Measurements from ENCODE around the gene C16orf86. TPM values are rescaled to one million over a fixed set of nuclear protein-coding genes. Genes with fewer than 3 reads are reported as not detected.

The C16orf86 gene, protein sequence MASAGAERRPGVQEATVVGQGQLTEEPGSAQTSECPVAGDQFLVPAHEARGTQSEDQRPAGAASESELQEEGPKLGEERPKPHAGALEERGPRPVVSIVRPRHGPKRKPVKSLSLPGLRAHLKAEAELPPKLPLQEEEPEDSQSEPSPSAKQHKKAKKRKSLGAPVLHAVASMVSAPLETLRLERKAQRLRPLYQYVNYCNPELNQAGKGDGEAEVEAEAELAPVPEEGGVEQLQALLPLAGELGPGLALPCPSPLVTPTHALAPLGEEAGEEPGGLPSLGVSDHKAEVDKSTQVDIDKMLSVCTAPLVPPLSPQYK
- 1 to 10 TPM; 2.3 to 2.5 TPM for total RNA-seq

DNA sequence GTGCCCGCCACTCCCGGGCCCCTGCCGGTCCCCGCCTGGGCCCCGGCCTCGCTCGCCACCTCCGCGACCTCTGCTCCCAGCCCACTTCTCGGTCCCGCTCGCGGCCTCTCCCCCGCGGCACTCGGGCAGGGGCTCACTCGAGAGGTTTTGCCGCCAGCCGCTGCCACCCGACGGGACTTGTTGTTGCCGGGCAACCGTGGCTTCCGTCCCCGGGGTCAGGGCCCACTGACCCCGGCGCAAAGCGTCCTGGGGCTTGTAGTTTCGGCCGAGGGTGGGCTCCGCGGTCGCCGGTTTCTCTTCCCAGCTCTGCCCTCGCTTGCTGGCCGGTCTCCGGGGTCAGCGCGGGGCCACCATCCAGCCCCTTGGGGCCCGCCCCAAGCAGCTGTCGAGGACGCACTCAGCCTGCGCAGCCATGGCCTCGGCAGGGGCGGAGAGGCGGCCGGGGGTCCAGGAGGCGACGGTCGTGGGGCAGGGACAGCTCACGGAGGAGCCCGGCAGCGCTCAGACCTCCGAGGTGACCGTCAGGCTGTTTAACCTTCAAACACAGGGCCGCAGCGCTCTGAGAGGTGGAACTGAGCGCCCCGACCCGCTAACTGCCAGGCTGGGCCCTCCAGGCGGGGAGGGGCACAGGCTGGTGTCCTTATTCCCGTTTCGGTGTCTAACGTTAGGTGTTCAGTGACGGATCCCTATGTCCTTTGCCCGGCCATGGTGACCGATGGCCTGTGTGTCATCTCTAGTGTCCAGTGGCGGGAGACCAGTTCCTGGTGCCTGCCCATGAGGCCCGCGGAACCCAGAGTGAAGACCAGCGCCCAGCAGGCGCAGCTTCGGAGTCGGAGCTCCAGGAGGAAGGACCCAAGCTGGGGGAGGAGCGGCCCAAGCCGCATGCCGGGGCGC is at the start of gene C16orf86, which contains the start of gene ENKD1:
Gene C16orf86, plus strand, starts transcription at position 256 of the 894 bp plus-strand sequence. Its CDS starts 157 bp downstream, at position 413.
Gene ENKD1, minus strand, starts transcription at position 192 of the 894 bp plus-strand sequence. CDS start 308 bp downstream, outside the sequence.
- ChIA-PET CTCF (interaction anchor here (0.6 to 11.3 kb wide), 22 partner anchors 8 to 269 kb away, joined by 3 to 211 read pairs (median 6); partner anchors contain the start of genes ATP6V0D1, CARMIL2, CTCF and GFOD2), POLR2A (interaction anchor here (1.6 to 2.7 kb wide), 2 partner anchors 104 to 119 kb away, joined by 6 to 7 read pairs; partner anchors contain the start of gene CTCF)
- Mint-ChIP-seq H3K4me3 (peak within 1 kb of the TSS; percentile 83), H3K4me1 (ENCODE audit: low read depth) (peaks cover 32% of the 10 kb centered on the region), H3K9me3 (ENCODE audit: insufficient read depth) (no peaks in the 10 kb centered on the region), H3K27me3 (ENCODE audit: low read depth) (no peaks in the 10 kb centered on the region), H3K27ac (peak within 1 kb of the TSS; percentile 83), H3K36me3 (ENCODE audit: low read depth) (no peaks in the 10 kb centered on the region)
- DNase-seq (peak; percentile 88), ATAC-seq (peak; percentile 70)

DNA sequence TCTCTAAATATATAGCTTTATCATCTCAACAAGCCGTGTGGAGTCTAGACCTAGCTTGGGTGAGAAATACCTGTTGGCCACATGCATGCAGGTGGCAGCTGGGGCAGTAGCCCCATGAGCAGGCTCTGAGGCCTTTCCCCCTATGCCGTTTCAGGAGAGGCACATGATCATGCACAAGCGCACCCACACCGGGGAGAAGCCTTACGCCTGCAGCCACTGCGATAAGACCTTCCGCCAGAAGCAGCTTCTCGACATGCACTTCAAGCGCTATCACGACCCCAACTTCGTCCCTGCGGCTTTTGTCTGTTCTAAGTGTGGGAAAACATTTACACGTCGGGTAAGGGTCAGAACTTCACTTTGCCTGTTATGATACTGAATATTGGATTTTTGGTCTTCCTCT is 38.4 kb upstream of the C16orf86 start:
- Mint-ChIP-seq H3K27me3 (ENCODE audit: low read depth) (no peaks in the 10 kb centered on the region), H3K4me1 (ENCODE audit: low read depth) (no peaks in the 10 kb centered on the region), H3K27ac (peak overlapping the region; percentile 36), H3K36me3 (ENCODE audit: low read depth) (peaks cover 57% of the 10 kb centered on the region), H3K4me3 (no peak overlapping the region), H3K9me3 (ENCODE audit: insufficient read depth) (no peaks in the 10 kb centered on the region)
- DNase-seq (no peak), ATAC-seq (no peak)
- CTCF ChIA-PET: interaction anchor here (0.7 to 3.6 kb wide), 3 partner anchors 13 to 81 kb away, joined by 3 to 13 read pairs (median 3); partner anchors contain the start of gene CARMIL2
- POLR2A ChIA-PET: no interaction called here

DNA sequence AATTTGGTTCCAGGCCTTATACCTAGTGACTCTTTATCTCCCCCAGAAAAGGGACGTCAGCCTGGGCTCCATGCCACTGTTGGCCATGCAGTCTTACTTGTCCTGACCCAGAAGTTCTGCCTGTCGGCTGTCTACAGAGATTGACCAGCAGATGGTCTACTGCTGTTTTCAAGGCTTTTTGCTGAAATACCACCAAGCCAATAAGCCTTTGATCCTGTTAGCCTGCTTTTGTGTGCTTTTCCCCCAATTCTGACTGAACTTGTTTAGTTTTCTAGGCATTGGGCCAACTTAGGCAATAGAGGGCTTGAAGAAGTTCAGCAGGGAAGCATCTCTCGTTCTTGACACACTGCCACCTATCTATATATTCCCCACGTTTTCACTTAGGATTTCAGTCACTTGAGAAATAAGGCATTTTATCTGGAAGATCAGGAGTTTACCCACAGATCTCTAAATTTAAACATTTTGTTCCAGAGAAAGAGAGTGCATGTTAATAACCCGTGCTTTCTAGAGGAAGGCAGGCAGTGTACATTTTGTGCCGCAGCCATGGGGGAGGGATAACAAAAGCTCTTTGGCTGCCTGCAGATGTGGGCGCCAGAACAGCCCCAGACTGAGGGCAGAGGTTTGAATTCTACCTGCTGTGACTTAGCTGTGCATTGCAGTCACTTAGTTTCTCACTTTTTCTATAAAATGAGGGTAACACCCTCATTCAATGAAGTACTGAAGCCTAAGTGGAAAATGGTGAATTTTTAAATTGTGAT is 34.0 kb upstream of the C16orf86 start:
- Mint-ChIP-seq H3K27me3 (ENCODE audit: low read depth) (no peaks in the 10 kb centered on the region), H3K27ac (no peak overlapping the region), H3K4me1 (ENCODE audit: low read depth) (no peaks in the 10 kb centered on the region), H3K4me3 (no peak overlapping the region), H3K36me3 (ENCODE audit: low read depth) (peaks cover 50% of the 10 kb centered on the region), H3K9me3 (ENCODE audit: insufficient read depth) (no peaks in the 10 kb centered on the region)
- CTCF ChIA-PET: interaction anchor here (1.4 to 4.9 kb wide), 4 partner anchors 12 to 184 kb away, joined by 4 to 29 read pairs (median 14); partner anchors contain the start of gene CARMIL2
- POLR2A ChIA-PET: interaction anchor here (1.4 kb wide), 1 partner anchor 12 kb away, joined by 3 read pairs; the partner anchor contains the start of gene CARMIL2
- DNase-seq (no peak), ATAC-seq (no peak)

DNA sequence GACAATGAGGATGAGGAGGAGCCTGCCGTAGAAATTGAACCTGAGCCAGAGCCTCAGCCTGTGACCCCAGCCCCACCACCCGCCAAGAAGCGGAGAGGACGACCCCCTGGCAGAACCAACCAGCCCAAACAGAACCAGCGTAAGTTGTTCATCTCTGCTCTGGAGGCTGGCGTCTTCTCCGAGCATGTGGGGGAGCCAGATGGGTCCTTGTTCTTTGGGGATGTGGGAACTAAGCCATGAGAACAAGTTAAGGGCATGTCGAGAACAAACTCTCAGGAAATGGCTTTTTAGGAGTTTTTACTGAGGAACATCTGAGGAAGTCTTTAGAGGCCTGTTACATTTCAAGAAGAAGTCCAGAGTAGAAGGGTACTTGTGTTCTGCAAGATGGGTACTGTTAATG is 29.9 kb upstream of the C16orf86 start:
- Mint-ChIP-seq H3K36me3 (ENCODE audit: low read depth) (peaks cover 46% of the 10 kb centered on the region), H3K9me3 (ENCODE audit: insufficient read depth) (no peaks in the 10 kb centered on the region), H3K4me3 (no peak overlapping the region), H3K27me3 (ENCODE audit: low read depth) (no peaks in the 10 kb centered on the region), H3K27ac (no peak overlapping the region), H3K4me1 (ENCODE audit: low read depth) (no peaks in the 10 kb centered on the region)
- POLR2A ChIA-PET: no interaction called here
- DNase-seq: no peak
- no peak for ATAC-seq
- CTCF ChIA-PET: no interaction called here

DNA sequence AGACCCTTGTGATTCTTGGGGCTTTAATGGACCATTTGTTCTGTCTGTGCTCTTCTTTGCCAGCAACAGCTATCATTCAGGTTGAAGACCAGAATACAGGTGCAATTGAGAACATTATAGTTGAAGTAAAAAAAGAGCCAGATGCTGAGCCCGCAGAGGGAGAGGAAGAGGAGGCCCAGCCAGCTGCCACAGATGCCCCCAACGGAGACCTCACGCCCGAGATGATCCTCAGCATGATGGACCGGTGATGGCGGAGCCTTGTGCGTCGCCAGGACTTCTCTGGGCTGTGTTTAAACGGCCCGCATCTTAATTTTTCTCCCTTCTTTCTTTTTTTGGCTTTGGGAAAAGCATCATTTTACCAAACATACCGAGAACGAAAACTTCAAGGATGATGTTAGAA is 29.0 kb upstream of the C16orf86 start:
- peaks cover 39% of the 10 kb centered on the region for H3K36me3 Mint-ChIP-seq (ENCODE audit: low read depth)
- H3K27me3 Mint-ChIP-seq (ENCODE audit: low read depth): no peaks in the 10 kb centered on the region
- no peak for ATAC-seq
- POLR2A ChIA-PET: no interaction called here
- no peaks in the 10 kb centered on the region for H3K9me3 Mint-ChIP-seq (ENCODE audit: insufficient read depth)
- CTCF ChIA-PET: interaction anchor here (10.1 kb wide), 1 partner anchor 92 kb away, joined by 245 read pairs; no protein-coding TSS in a partner anchor
- no peak overlapping the region for H3K27ac Mint-ChIP-seq
- no peak overlapping the region for H3K4me3 Mint-ChIP-seq
- DNase-seq: no peak
- H3K4me1 Mint-ChIP-seq (ENCODE audit: low read depth): no peaks in the 10 kb centered on the region

DNA sequence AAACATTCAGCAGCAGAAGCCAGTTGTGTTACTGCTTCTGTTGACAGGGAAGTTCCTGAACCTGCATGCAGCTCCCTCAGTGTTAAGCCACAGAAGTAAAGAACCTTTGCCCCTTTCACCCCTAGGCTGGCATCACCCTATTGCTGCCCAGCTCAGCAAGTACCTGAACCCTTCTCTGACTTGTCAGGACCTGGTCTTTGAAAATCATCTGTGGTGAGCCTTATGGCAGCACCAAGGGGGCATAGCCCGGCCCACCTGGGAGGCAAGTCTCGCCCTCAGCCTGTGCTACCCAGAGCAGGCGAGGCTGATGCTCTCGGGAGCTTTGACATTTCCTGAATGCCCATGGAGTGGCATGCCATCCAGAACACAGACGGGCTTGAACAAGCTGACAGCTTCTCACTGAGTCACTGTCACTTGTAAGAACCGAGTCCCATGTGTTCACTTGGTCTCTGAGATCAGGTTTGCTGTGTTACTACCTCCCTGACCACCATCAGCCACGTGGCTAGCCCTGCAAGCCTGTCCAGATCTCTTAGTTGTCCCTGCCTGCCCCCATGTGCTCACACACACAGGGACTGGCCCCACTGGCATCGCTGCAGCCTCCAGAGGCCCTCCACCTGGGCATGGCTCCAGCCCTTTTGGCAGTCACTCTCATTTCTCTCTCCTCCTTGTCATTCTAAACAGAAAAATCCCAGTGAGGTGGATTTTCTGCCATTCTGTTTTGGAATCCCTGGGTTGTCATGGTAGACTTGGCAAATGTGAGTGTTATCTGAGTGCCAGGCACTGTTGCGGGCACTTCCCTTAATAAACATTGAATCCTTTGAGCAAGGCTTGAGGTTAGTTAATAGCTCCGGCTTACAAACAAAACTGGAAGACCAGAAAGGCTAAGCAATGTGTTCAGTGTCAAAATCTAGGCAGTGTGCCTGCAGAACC is 24.6 kb upstream of the C16orf86 start:
- ATAC-seq: no peak

DNA sequence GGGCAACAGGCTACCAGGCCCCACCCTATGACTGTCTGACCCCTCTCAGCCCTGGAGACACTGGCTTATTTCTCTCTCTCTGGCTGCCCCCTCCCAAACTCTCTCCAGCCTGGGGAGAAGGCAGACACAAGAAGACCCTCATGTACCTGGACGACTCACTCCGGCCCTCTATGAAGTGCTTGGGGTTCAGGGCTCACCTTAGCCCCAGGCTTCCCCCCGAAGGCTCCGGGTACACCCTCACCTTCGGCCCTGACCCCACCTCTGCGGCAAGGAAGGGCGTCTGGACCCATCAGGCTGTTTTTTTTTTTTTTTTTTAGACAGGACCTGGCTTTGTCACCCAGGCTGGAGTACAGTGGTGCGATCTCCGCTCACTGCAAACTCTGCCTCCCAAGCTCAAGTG is 22.6 kb upstream of the C16orf86 start:
- H3K4me3 Mint-ChIP-seq: peak overlapping the region; percentile 71
- CTCF ChIA-PET: interaction anchor here (0.5 to 10.1 kb wide), 23 partner anchors 11 to 190 kb away, joined by 3 to 245 read pairs (median 8); partner anchors contain the start of genes ACD, ATP6V0D1, C16orf86 and CTCF
- peaks cover 24% of the 10 kb centered on the region for H3K4me1 Mint-ChIP-seq (ENCODE audit: low read depth)
- H3K9me3 Mint-ChIP-seq (ENCODE audit: insufficient read depth): no peaks in the 10 kb centered on the region
- POLR2A ChIA-PET: interaction anchor here (3.2 to 7.9 kb wide), 4 partner anchors 15 to 123 kb away, joined by 10 to 71 read pairs (median 52); partner anchors contain the start of genes ACD, CTCF and PARD6A
- H3K27me3 Mint-ChIP-seq (ENCODE audit: low read depth): no peaks in the 10 kb centered on the region
- no peak for ATAC-seq
- H3K27ac Mint-ChIP-seq: peak overlapping the region; percentile 84
- H3K36me3 Mint-ChIP-seq (ENCODE audit: low read depth): peaks cover 25% of the 10 kb centered on the region
- no peak for DNase-seq

More for the DNA sequence above, 24.6 kb upstream of the C16orf86 start:
- ChIA-PET CTCF (interaction anchor here (3.9 to 10.1 kb wide), 4 partner anchors 9 to 121 kb away, joined by 29 to 245 read pairs (median 126); partner anchors contain the start of gene CTCF), POLR2A (interaction anchor here (1.2 to 4.5 kb wide), 2 partner anchors 79 to 94 kb away, joined by 3 to 51 read pairs; partner anchors contain the start of gene CTCF)
- Mint-ChIP-seq H3K4me1 (ENCODE audit: low read depth) (peaks cover 19% of the 10 kb centered on the region), H3K4me3 (no peak overlapping the region), H3K36me3 (ENCODE audit: low read depth) (peaks cover 28% of the 10 kb centered on the region), H3K27me3 (ENCODE audit: low read depth) (no peaks in the 10 kb centered on the region), H3K9me3 (ENCODE audit: insufficient read depth) (no peaks in the 10 kb centered on the region), H3K27ac (no peak overlapping the region)
- no peak for DNase-seq

DNA sequence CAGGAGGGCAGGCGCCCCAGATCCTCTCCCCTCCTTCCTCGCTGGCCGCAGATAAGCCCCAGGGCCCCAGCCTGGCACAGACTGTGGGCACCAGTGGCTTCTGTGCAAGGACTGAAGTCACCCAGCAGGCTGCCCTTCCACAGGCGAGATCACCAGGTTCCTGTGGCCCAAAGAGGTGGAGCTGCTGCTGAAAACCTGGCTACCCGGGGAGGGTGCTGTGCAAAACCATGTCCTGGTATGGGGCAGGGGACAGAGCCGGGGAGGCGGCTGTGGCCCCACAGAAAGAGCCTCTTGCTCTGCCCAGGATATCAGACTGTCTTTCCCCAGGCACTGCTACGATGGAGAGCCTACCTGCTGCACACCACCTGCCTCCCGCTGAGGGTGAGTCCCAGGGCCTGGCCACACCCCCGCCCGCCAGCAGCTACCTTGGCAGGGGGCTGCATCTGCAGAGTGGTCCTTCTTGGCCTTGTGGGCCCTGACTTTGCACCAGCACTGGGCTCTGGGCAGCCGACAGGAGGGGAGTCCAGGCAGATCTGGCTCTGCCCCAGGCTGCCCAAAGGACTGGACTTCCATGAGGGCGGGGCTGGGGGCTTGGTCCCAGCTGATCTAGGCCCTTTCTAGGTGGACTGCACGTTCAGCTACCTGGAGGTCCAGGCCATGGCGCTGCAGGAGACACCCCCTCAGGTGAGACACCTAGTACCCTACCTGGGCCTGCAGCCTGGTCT is 21.1 kb upstream of the C16orf86 start:
- CTCF ChIA-PET: interaction anchor here (0.6 to 10.1 kb wide), 32 partner anchors 12 to 291 kb away, joined by 3 to 245 read pairs (median 7); partner anchors contain the start of genes ACD, ATP6V0D1, C16orf86 and CTCF

DNA sequence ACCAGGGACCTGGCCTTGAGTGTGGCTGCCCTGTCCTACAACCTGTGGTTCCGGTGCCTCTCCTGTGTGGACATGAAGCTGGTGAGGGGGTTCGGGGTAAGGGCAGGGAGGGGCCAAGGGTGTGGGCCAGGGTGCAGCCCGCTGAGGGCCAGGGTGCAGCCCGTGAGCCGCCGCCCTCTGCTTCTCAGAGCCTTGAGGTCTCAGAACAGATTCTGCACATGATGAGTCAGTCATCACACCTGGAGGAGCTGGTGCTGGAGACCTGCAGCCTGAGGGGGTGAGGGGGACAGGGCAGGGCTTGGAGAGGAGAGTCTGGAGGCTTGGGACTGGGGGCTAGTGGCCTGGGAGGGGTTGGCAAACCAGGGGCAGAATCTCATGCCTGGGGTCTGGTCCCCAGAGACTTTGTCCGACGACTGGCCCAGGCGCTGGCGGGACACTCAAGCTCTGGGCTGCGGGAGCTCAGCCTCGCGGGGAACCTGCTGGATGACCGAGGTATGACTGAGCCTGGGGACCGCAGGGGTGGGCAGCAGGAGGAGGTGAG is 19.4 kb upstream of the C16orf86 start:
- Mint-ChIP-seq H3K36me3 (ENCODE audit: low read depth) (peaks cover 44% of the 10 kb centered on the region), H3K4me3 (no peak overlapping the region), H3K27me3 (ENCODE audit: low read depth) (no peaks in the 10 kb centered on the region), H3K27ac (peak overlapping the region; percentile 30), H3K4me1 (ENCODE audit: low read depth) (peaks cover 27% of the 10 kb centered on the region), H3K9me3 (ENCODE audit: insufficient read depth) (no peaks in the 10 kb centered on the region)
- POLR2A ChIA-PET: interaction anchor here (7.9 kb wide), 1 partner anchor 12 kb away, joined by 71 read pairs; the partner anchor contains the start of genes ACD and PARD6A
- CTCF ChIA-PET: interaction anchor here (7.4 to 10.1 kb wide), 3 partner anchors 85 to 126 kb away, joined by 123 to 245 read pairs (median 129); partner anchors contain the start of gene CTCF
- ATAC-seq: no peak
- DNase-seq: no peak

More for the DNA sequence above, 21.1 kb upstream of the C16orf86 start:
- Mint-ChIP-seq H3K36me3 (ENCODE audit: low read depth) (peaks cover 29% of the 10 kb centered on the region), H3K4me1 (ENCODE audit: low read depth) (peaks cover 24% of the 10 kb centered on the region), H3K27ac (peak overlapping the region; percentile 97), H3K27me3 (ENCODE audit: low read depth) (no peaks in the 10 kb centered on the region), H3K9me3 (ENCODE audit: insufficient read depth) (no peaks in the 10 kb centered on the region), H3K4me3 (peak overlapping the region; percentile 90)
- DNase-seq: peak; percentile 49
- POLR2A ChIA-PET: interaction anchor here (0.5 to 7.9 kb wide), 13 partner anchors 12 to 264 kb away, joined by 3 to 71 read pairs (median 4); partner anchors contain the start of genes ACD, ATP6V0D1, CTCF and PARD6A
- ATAC-seq: no peak

Measured in activated CD8-positive, alpha-beta T cell treated with anti-CD3 and anti-CD28 coated beads, Interleukin-2, amount 10 ng/mL, durations not matched to agents 7 days and 5 days (primary cell).